Measurements from ENCODE around the gene PTPRU.

The PTPRU gene

DNA sequence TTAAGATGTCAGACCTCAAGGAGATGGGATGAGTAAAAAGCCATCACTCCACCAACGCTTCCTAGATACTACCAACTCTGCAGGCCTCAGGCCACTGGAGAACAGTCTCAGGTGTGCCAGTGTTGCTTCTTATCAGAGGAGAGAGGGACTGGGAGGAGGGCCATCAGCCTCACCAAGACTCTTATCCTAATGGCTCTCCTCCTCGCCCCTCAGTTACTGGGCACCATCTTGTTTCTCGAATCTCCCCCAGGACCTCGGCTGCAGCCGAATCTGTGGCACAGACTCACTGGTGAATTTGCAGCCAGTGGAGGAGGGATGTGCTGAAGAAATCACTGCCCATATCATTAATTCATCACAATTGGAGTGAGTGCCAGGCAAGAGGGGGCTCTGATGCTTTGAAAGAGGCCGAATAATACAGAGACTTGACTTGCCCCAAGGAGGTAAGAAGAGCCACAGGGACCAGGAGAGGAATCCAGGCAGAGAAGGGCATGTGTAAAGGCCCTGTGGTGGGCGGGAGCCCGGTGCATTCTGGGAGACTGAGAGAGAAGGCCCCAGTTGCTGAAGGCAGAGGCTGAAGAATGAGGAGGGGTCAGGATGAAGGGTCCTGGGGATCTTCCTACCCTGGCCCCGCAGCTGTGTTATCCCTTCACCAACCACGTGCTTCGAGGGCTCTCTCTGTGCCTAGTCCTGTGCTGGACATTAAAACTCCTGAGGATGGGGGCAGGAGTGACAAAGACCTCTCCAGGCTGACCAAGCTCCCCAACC lies 129.8 kb downstream of the PTPRU start:
- no peak for DNase-seq (ENCODE audit: low spot score)

DNA sequence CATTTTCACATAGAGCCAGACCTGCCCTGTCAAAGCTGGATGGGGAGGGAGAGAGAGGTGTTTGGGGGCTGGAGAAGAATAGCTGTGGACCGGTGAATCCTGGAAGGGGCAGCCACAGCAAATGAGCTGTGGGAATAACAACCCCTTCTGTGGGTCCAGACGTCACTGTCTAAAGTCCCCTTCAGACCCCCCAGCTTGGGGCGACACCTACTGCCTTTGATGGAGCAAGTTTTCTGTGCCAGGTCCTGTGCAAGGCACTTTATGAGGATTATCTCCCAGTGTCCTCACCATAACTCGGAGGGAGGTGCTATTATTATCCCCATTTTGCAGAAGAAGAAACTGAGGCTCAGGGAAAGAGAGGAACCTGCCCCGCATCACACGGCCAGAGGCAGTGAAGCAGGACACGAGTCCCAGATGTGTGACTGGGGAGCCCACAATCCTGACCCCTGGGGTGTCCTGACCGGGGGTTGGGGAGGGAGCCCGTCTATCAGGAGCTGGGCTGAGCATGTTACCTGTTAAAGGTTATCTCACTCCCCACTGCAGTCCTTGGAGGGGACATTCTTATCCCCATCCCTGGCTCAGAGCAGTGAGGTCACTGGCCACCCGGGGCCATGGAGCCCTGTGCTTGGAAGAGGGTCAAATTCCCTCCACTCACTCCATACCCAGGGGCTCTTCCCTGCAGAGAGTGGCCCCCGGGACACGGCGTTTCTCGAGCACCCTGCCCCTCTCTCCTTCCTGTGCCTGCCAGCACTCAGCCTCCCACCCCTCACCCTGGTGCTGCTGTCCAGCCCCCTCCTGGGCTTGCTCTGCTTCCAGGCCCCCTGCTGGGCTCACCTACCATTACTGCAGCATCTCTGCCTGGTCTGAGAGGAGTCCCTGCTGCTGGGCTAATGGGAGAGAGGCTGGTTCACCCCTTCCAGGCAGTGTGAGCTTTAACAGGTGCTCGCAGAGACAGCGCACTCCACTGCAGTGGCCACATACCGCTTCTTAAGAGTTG lies 132.9 kb downstream of the PTPRU start:
- DNase-seq (ENCODE audit: low spot score) = no peak

GRCh38 chr1:29370067-29370466 lies 133.7 kb downstream of the PTPRU start:
- DNase-seq (ENCODE audit: low spot score) = no peak

DNA sequence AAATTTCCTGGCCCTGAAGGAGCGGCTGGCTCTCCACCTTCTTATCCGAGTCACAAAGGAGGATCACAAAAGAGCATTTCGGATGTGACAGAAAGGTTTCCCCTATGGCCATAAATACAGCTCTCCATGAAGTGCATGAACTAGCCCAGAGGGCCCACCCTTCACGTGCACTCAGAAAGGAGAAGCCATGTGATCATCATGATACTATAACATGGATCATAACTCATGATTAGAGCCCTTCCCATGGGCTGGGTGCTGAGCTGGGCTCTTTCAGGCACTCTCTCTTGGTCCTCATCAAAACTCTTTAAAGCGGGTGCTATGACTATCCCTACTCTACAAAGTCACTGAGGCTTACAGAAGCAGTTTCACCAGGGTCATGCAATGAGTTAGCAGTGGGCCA lies 135.0 kb downstream of the PTPRU start:
- no peak for DNase-seq (ENCODE audit: low spot score)

- no peak for DNase-seq (ENCODE audit: low spot score)
Observed at GRCh38 chr1:29372108-29372507, 135.8 kb downstream of the PTPRU start.

Data from CD4-positive, alpha-beta T cell treated with Interleukin-2 at 100 ng/mL for 4 hours (primary cell).